ENCODE measurements around the gene GP1BA. TPM values are rescaled to one million over a fixed set of nuclear protein-coding genes. Genes with fewer than 3 reads are reported as not detected.

GP1BA gene
- total and polyA plus RNA-seq, 2 donors (not counting 1 experiment from before 2014, with no cell fraction given): 0.06 TPM; not detected in 1

DNA sequence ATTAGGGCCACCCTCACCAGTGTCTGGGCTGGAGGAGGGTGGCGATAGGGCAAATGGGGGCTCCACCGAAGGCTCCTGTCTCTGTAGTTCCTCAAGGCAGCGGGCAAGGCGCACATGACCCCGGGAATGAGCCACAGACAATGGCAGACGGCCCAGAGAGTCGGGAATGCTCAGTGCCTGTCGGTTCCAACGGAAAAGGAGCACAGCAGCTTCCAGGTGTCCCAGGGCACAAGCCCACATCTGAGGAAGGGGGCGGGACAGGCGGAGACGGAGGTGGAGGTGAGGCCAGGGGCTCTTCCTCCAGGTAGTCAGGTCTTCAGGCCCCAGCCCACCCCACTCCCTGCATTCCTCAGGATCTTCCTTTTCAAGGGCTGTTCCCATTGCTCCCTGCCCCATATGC lies 40.7 kb downstream of the GP1BA start:
- POLR2A ChIA-PET: interaction anchor here (0.5 kb wide), 1 partner anchor 44 kb away, joined by 8 read pairs; no protein-coding TSS in a partner anchor

More for the DNA sequence above, 40.7 kb downstream of the GP1BA start:
- intact Hi-C loops (cut with micrococcal nuclease): no loop called here
- no peaks in the 10 kb centered on the region for H3K9me3 Mint-ChIP-seq (ENCODE audit: insufficient read depth)
- no peak overlapping the region for H3K27ac Mint-ChIP-seq
- CTCF ChIA-PET: interaction anchor here (1.4 kb wide), 1 partner anchor 89 kb away, joined by 4 read pairs; no protein-coding TSS in a partner anchor
- Histone ChIP-seq H3K4me2 (replicated peaks; ENCODE audit: low read depth, low read length, poor library complexity, severe bottlenecking) (no peak overlapping the region), H3K9ac (ENCODE audit: low read length) (no peak overlapping the region), H3K4me1 (ENCODE audit: control insufficient read depth in 2 of 2, insufficient read depth in 2 of 2, low read length in 2 of 2) (peaks cover 9 to 12% of the 10 kb centered on the region in 2 donors), H3K27me3 (replicated peaks in 1 of 4; ENCODE audit: control extremely low read depth in 1 of 4, control insufficient read depth in 3 of 4, insufficient read depth in 4 of 4, low read length in 3 of 4) (no peaks in the 10 kb centered on the region), H2AFZ (ENCODE audit: insufficient read depth, low read depth, low read length, poor library complexity, severe bottlenecking) (no peak overlapping the region), H3K27ac (ENCODE audit: low read length in 2 of 2) (no peak overlapping the region), H4K20me1 (ENCODE audit: control insufficient read depth, insufficient read depth, low read length, poor library complexity, severe bottlenecking) (no peaks in the 10 kb centered on the region), H3K4me3 (ENCODE audit: control extremely low read depth in 1 of 5, extremely low read depth in 1 of 5, insufficient read depth in 1 of 5, low read depth in 2 of 5, low read length in 4 of 5) (no peak overlapping the region), H3K36me3 (replicated peaks in 1 of 2; ENCODE audit: control extremely low read depth in 1 of 2, control insufficient read depth in 1 of 2, extremely low read depth in 1 of 2, insufficient read depth in 2 of 2, low read length in 1 of 2) (peaks cover 0 to 52% of the 10 kb centered on the region in 2 experiments), H3K9me3 (ENCODE audit: control extremely low read depth in 1 of 3, control insufficient read depth in 2 of 3, insufficient read depth in 1 of 3, low read length in 2 of 3) (no peaks in the 10 kb centered on the region), H3K79me2 (ENCODE audit: control insufficient read depth, insufficient read depth, low read length) (peaks cover 16% of the 10 kb centered on the region)
- ATAC-seq (ENCODE audit: low read depth): no peak
- no peak for DNase-seq
- TF ChIP-seq EZH2 (IDR thresholded peaks at IDR 0.05; ENCODE audit: borderline replicate concordance, insufficient read depth, low read depth, low read length, poor library complexity, severe bottlenecking) (no peak), CTCF (IDR thresholded peaks at IDR 0.05) (no peak)
- no peak overlapping the region for H3K4me3 Mint-ChIP-seq
- WGBS (ENCODE audit: insufficient coverage): 96% methylated on average over 12 of the region's 12 CpGs
- H3K27me3 Mint-ChIP-seq: no peaks in the 10 kb centered on the region
- peaks cover 3% of the 10 kb centered on the region for H3K4me1 Mint-ChIP-seq

Measured in B cell (primary cell).